Stimulated activated CD4-positive, alpha-beta T cell treated with anti-CD3 and anti-CD28 coated beads, Interleukin-4, amount 100 ng/mL, for 24 hours (primary cell): ENCODE results near the gene ZNF350.
"Not testable (repeated sequence)": the region's sequence is repeated elsewhere in the genome, so short reads cannot be mapped to it uniquely, and the experiment has no call there.

Experiments
- DNase-seq: peaks from one replicate; pipeline ENCODE4 v3.0.0-alpha.2; 2020

ZNF350 gene

GRCh38 chr19:51986309-51987291, at the start of gene ZNF350:
ZNF350 (minus strand) TSS chr19:51986840; CDS start chr19:51974360, 12,480 bp downstream.
- peak; percentile 91 for DNase-seq

DNA sequence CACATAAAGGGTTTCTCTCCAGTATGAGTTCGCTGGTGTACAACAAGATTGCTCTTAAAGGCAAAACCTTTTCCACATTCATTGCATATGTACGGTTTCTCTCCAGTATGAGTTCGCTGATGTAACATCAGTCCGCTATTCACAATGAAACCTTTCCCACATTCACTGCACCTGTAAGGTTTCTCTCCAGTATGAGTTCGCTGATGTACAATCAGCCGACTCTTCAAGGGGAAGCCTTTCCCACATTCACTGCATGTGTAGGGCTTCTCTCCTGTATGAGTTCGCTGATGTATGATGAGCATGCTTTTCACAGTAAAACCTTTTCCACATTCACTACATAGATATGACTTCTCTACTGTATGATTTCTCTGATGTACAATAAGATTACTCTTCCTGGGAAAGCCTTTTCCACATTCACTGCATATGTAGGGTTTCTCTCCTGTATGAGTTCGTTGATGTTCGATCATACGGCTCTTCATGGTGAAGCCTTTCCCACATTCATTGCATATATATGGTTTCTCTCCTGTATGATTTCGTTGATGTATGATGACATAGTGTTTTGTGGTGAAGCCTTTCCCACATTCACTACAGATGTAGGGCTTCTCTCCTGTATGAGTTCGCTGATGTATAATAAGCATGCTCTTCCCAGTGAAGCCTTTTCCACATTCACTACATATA, 47.5 kb upstream of the ZNF350 start:
- DNase-seq = no peak

- no peak for DNase-seq
These were observed 42.1 kb upstream of the ZNF350 start for GRCh38 chr19:52028780-52029123.

- DNase-seq = peak; percentile 84
These were observed 41.6 kb upstream of the ZNF350 start, which contains the start of gene ZNF614 for GRCh38 chr19:52028027-52028779. ZNF614 (minus strand) TSS chr19:52028379; CDS start chr19:52025745, 2,634 bp downstream.

DNA sequence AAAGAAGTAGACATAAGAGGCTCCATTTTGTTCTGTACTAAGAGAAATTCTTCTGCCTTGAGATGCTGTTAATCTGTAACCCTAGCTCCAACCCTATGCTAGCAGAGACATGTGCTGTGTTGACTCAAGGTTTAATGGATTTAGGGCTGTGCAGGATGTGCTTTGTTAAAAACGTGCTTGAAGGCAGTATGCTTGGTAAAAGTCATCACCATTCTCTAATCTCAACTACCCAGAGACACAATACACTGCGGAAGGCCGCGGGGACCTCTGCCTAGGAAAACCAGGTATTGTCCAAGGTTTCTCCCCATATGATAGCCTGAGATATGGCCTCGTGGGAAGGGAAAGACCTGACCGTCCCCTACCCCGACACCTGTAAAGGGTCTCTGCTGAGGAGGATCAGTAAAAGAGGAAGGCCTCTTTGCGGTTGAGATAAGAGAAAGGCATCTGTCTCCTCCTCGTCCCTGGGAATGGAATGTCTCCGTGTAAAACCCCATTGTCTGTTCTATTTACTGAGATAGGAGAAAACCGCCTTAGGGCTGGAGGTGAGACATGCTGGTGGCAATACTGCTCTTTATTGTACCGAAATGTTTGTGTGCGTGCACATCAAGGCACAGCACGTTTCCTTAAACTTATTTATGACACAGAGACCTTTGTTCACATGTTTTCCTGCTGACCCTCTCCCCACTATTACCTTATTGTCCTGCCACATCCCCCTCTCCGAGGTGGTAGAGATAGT, 39.8 kb upstream of the ZNF350 start:
- DNase-seq = not testable (repeated sequence)

GRCh38 chr19:52024478-52024877, 37.8 kb upstream of the ZNF350 start:
- not testable (repeated sequence) for DNase-seq

GRCh38 chr19:52022193-52022592, 35.6 kb upstream of the ZNF350 start:
- no peak for DNase-seq

GRCh38 chr19:52020506-52020905, 33.9 kb upstream of the ZNF350 start:
- no peak for DNase-seq

GRCh38 chr19:52010674-52011073, 24.0 kb upstream of the ZNF350 start:
- no peak for DNase-seq

DNA sequence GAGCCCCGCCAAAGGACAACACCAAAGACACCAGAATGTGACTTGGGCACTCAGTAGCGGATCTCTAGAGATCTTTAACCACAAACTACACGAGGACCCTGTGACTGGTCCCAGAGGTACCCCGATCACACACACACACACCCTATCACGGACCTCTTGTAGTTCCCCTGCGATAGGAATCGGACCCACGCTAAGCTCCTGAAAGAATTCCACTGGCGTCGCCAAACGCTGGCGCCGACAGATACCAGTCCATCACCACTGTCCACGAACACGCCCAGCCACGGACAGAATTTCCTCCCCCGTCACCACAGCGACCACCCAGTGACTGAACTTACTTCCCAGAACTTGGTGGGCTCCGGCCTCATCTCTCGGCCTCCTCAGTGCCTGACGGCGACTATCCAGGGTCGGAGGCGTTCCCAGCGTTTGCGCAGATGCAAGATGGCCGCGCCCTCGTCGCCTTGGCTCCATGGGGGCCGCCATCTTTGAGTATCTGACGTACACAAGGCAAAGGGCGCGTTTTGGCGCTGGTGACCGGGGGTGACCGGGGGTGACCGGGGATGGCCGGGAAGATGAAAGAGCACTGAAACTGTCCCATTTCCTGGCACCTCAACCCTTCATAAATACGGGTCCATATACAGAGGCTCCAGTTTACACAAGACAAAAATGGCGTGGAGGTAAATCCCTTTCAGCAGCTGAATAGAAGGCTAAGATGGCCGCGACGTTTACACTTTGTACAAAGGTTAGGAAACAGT, 21.3 kb upstream of the ZNF350 start, which contains the start of gene ZNF615:
ZNF615 (minus strand) TSS at position 406 of the 752 bp plus-strand sequence. CDS start 4,500 bp downstream, outside the sequence.
- DNase-seq = peak; percentile 90

DNA sequence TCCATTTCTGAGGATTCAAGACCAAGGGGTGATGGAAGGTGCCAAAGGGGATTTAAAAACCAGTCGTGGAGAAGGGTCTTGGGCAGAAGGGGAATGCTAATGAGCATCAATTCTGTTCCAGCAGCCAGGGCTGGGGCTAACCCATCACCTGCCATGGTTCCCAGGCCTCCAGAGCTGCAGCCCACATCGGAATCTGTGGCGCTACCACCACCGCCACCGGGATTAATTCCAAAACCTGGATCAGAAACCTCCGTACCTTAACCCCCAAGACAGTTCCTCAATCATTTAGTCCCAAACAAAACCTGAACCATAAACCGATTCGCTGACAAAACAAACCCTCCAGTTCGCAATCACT, 20.8 kb upstream of the ZNF350 start:
- DNase-seq = no peak

DNA sequence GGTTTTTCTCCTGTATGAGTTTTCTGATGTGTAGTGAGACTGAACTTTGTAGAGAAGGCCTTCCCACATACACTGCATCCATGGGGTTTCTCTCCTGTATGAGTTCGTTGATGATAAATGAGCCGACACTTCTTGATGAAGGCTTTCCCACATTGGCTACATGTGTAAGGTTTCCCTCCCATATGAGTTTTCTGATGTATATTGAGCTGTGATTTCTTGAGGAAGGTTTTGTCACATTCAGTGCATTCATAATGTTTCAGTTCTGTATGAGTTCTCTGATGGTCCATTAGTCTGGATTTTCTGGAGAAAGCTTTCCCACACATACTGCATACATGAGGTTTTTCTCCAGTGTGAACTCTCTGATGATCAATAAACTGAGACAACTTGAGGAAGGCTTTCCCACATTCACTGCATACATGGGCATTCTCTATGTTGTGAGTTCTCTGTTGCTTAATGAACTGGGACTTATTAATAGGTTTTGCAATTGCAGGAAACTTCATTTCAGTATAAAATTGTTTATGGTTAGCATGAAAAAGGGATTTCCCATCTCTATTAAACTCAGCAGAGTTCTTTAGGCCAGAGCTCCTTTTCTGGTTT, 7.5 kb upstream of the ZNF350 start:
- no peak for DNase-seq

DNA sequence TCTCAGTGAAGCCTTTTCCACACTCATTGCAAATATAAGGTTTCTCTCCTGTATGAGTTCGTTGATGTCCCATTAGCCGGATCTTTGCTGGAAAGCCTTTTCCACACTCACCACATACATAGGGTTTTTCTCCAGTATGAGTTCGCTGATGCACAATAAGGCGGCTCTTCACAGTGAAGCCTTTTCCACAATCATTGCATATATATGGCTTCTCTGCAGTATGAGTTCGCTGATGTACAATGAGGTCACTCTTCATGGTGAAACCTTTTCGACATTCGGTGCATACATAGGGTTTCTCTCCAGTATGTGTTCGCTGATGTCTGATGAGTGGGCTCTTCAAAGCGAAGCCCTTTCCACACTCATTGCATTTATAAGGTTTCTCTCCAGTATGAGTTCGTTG, 6.8 kb upstream of the ZNF350 start:
- no peak for DNase-seq

- DNase-seq = no peak
These were observed 3.3 kb downstream of the ZNF350 start for GRCh38 chr19:51983361-51983760.

DNA sequence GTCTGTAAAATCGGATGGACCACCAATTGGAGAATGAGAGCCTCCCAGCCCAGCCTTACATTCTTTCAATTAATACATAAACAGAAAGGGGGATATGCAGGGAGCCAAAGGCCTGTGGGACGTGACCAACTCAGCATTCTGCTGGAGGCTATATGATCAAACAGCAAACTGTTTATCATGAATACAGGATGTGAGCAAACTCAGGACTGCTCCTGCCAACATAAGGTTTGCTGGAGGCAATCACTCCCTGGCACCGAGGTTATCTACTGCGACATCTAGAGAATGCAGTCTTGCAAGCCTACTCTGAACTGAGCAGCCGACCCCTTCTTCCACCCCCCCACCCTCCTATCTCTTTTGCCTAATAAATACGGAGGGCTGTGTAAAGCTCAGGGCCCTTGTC, 5.7 kb downstream of the ZNF350 start:
- DNase-seq = not testable (repeated sequence)

DNA sequence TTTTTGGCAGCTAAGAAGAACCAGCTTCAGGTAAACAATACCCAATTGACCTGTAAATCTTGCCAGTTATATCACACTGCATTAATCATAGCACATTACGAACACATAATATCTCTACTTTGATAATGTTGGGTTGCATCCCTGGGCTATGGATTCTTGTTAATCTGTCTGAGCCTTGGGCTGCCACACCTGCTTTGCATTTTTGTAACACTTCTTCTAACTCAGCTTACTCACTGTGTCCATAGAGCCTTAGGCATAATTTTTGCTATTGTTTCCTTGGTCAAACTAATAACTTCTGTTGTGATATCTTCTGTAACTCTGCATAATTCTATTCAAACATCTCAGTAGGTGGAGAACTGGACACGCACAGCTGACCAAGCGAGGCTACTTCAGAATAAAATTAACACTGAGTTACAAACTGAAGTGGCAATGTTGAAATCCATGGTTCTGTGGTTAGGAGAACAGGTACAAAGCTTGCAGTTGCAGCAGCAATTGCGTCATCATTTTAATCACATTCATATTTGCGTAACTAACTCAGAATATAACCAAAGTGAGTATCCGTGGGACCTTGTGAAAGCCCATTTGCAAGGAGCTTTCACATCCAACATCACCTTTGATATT, 6.4 kb downstream of the ZNF350 start:
- no peak for DNase-seq

- DNase-seq = no peak
These were observed 7.8 kb downstream of the ZNF350 start for GRCh38 chr19:51978882-51979281.

- no peak for DNase-seq
These were observed 9.3 kb downstream of the ZNF350 start for GRCh38 chr19:51977346-51977745.

DNA sequence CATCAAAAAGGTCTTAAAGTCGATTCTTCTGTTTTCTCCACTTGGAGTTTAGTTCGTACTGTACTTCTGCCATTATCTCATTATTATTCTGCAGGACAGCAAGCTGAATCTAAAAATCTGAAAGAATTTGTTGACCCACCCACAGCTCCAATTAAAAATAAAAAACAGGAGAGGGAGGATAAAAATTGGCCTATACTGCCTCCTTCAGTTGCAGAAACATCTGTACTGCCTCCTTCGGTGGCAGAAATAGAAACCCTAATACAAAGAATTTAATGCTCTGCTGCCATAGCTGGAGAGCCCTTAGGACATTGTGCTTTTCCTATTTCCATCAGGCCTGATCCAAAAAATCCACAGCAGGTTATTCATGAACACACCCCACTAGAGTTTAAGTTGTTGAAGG, 9.8 kb downstream of the ZNF350 start:
- no peak for DNase-seq

- not testable (repeated sequence) for DNase-seq
These were observed 10.9 kb downstream of the ZNF350 start for GRCh38 chr19:51975787-51976186.

GRCh38 chr19:51971624-51972023, 15.0 kb downstream of the ZNF350 start:
- DNase-seq = no peak
